ENCODE measurements around the gene ZFYVE28. TPM values are rescaled to one million over a fixed set of nuclear protein-coding genes. Genes with fewer than 3 reads are reported as not detected.
"Not testable (repeated sequence)": the region's sequence is repeated elsewhere in the genome, so short reads cannot be mapped to it uniquely, and the experiment has no call there.

The ZFYVE28 gene
- total RNA-seq, 2 donors from 2014 or later = 5.7 to 16.8 TPM

DNA sequence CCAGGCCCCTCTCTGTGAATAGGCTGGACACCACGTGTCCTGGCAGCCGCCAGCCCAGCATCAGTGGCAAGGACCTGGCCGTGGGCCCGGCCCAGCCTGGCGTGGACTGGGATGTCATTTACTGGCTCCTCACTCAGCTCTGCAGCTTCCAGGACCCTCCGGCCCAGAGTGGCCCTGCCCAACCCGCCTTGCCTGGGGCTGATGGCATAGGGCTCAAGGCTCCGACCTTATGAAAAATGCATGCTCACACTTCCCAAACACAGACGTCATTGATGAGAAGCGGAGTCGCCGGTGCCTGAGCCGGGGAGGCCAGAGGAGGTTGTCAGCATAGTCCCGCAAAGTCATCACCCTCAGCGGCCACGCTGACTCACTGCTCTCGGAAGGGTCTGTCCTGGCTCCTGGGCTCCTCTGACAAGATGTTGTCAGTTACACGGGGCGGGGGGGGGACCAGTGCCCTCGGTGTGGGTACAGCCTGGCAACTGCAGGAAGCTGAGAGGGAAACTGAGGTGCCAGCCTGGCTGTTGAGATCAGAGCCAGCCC, 14.6 kb upstream of the ZFYVE28 start:
- TF ChIP-seq POLR2A (IDR thresholded peaks at IDR 0.05) = no peak
- TF ChIP-seq, protein P1, sequence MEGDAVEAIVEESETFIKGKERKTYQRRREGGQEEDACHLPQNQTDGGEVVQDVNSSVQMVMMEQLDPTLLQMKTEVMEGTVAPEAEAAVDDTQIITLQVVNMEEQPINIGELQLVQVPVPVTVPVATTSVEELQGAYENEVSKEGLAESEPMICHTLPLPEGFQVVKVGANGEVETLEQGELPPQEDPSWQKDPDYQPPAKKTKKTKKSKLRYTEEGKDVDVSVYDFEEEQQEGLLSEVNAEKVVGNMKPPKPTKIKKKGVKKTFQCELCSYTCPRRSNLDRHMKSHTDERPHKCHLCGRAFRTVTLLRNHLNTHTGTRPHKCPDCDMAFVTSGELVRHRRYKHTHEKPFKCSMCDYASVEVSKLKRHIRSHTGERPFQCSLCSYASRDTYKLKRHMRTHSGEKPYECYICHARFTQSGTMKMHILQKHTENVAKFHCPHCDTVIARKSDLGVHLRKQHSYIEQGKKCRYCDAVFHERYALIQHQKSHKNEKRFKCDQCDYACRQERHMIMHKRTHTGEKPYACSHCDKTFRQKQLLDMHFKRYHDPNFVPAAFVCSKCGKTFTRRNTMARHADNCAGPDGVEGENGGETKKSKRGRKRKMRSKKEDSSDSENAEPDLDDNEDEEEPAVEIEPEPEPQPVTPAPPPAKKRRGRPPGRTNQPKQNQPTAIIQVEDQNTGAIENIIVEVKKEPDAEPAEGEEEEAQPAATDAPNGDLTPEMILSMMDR (IDR thresholded peaks at IDR 0.05) = no peak
- Histone ChIP-seq H3K36me3 (replicated peaks in 1 of 2; ENCODE audit: insufficient read depth in 1 of 2, low read depth in 2 of 2) (no peaks in the 10 kb centered on the region), H3K4me3 (no peak overlapping the region), H3K9me3 (no peaks in the 10 kb centered on the region), H3K4me1 (peaks cover 3% of the 10 kb centered on the region), H3K27me3 (no peaks in the 10 kb centered on the region), H3K27ac (no peak overlapping the region)
- DNase-seq (no peak), ATAC-seq (no peak)
- WGBS, 2 donors = 75 to 92% methylated on average over 16 to 20 of the region's 20 CpGs
- intact Hi-C loops (cut with DNase I) = no loop called here

DNA sequence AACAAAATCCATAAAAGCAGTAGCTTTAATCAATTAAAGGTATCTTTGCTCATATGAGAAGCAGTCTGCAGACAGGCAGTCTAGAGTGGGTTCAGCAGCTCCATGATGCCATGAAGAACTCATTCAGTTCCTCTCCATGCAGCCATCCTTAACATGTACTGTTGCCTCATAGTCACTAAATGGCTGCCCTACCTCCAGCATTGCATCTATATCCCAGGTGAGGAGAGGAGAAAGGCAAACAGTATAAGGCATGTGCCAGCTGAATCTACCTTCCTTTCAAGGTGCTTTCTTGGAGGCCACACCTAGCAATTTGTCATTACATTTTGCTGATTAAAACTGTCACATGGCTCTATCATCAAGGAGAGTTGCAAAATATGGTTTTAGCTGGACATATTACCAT, 13.6 kb upstream of the ZFYVE28 start:
- no peak overlapping the region for H3K4me3 ChIP-seq
- H3K9me3 ChIP-seq = no peaks in the 10 kb centered on the region
- DNase-seq (no peak), ATAC-seq (no peak)
- H3K4me1 ChIP-seq = peaks cover 3% of the 10 kb centered on the region
- H3K36me3 ChIP-seq (replicated peaks in 1 of 2; ENCODE audit: insufficient read depth in 1 of 2, low read depth in 2 of 2) = no peaks in the 10 kb centered on the region
- intact Hi-C loops (cut with DNase I) = no loop called here
- TF ChIP-seq POLR2A (IDR thresholded peaks at IDR 0.05) = no peak
- TF ChIP-seq, protein P1 (IDR thresholded peaks at IDR 0.05) = no peak
- no peaks in the 10 kb centered on the region for H3K27me3 ChIP-seq
- no peak overlapping the region for H3K27ac ChIP-seq

DNA sequence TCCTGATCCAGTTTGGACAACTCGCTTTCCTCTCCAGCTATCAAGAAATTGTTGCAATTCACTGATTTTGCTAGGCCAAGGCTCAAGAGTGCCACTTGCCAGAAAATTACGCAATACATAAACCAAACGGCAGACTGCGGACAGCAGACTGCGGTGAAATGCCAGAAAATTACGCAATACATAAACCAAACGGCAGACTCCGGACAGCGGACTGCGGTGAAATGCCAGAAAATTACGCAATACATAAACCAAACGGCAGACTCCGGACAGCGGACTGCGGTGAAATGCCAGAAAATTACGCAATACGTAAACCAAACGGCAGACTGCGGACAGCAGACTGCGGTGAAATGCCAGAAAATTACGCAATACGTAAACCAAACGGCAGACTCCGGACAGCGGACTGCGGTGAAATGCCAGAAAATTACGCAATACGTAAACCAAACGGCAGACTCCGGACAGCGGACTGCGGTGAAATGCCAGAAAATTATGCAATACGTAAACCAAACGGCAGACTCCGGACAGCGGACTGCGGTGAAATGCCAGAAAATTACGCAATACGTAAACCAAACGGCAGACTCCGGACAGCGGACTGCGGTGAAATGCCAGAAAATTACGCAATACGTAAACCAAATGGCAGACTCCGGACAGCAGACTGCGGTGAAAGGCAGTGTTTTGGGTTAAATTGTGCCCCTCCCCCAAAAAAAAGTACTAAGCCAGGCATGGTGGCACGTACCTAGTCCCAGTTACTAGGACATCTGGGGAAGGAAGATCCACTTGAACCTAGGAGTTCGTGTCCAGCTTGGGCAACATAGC, 11.7 kb upstream of the ZFYVE28 start:
- ATAC-seq = peak; percentile 72
- not testable (repeated sequence) for H3K27me3 ChIP-seq; H3K4me3 ChIP-seq; H3K36me3 ChIP-seq (replicated peaks in 1 of 2; ENCODE audit: insufficient read depth in 1 of 2, low read depth in 2 of 2); H3K4me1 ChIP-seq; H3K9me3 ChIP-seq
- peak; percentile 71 to 80 (median 75) for DNase-seq
- WGBS, 2 donors = 18 to 29% methylated on average over 26 to 27 of the region's 49 CpGs
- intact Hi-C loops (cut with DNase I) = loop anchor here (10.0 kb wide), 1 partner anchor 165 kb away; the partner anchor contains the start of gene MXD4
- H3K27ac ChIP-seq = peak overlapping the region in 3 of 4 donors; percentile 28 to 79 (median 73)

DNA sequence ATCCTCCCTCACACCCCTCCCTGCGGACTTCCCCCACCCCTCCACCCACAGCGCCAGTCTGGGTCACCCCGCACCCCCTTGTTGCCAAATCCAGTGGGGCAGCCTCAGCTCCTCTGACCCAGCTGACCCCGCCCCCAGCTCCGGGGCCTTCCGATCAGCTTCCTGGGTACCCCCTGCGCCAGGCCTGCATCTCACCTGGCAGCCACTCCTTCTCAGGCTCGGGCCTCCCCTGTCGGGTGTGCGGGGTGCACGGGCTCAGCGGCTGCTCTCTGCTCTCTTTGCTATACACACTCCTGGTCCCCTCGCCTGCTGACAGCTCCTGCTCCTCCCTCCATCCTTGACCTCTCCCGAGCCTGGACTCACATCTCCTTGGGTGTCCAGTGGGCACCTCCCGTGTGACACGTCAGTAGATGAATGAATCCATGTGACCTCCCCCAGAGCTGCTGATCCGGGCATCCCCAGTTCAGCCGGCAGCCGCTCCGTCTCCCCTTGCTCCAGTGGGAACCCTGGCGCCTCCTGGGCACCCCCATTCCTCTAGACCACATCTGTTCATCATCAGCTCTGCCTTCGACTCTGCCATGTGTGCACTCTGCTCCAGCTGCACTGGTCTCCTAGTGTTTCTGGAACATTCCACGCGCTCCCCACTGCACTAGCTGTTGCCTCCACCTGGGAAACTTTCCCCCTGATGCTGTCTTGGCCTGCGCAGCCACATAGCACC, 10.2 kb upstream of the ZFYVE28 start:
- DNase-seq (no peak), ATAC-seq (no peak)
- H3K9me3 ChIP-seq = no peaks in the 10 kb centered on the region
- WGBS, 2 donors = 85 to 90% methylated on average over 24 to 25 of the region's 25 CpGs
- H3K4me1 ChIP-seq = peaks cover 3% of the 10 kb centered on the region
- H3K36me3 ChIP-seq (replicated peaks in 1 of 2; ENCODE audit: insufficient read depth in 1 of 2, low read depth in 2 of 2) = no peaks in the 10 kb centered on the region
- intact Hi-C loops (cut with DNase I) = loop anchor here (10.0 kb wide), 1 partner anchor 164 kb away; the partner anchor contains the start of gene MXD4
- TF ChIP-seq, protein P1 (IDR thresholded peaks at IDR 0.05) = no peak
- TF ChIP-seq POLR2A (IDR thresholded peaks at IDR 0.05) = no peak
- H3K27ac ChIP-seq = no peak overlapping the region
- no peaks in the 10 kb centered on the region for H3K27me3 ChIP-seq
- no peak overlapping the region for H3K4me3 ChIP-seq

Measured in body of pancreas (tissue), 4 donors.